GM23338 (cell line): ENCODE data around the gene GADD45GIP1. TPM values are rescaled to one million over a fixed set of nuclear protein-coding genes. Genes with fewer than 3 reads are reported as not detected.

Experiments used
- ATAC-seq: fragments of 200-7000 bp; cut with Tn5 transposase; 3 replicates; pipeline ENCODE4 v1.9.1; 2020
- DNase-seq: peaks from one replicate; pipeline ENCODE4 v3.0.0-alpha.2; 2015; ENCODE audit warnings: low spot score
- H2AFZ ChIP-seq: fragments of 200-600 bp; sonication (generic); 2 replicates; pipeline ENCODE4 v1.8.0; 2016; ENCODE audit warnings: antibody characterized with exemption, mild to moderate bottlenecking, moderate library complexity
- H3F3A ChIP-seq: fragments of 200-600 bp; sonication (generic); replicated peaks from 2 replicates; pipeline ENCODE4 v1.8.0; 2017; ENCODE audit warnings: antibody characterized with exemption, mixed run types, low read depth
- H3K27ac ChIP-seq: fragments of 200-600 bp; sonication (generic); 2 replicates; pipeline ENCODE4 v1.6.1; 2016; ENCODE audit warnings: low read depth
- H3K27me3 ChIP-seq: fragments of 200-600 bp; sonication (generic); 2 replicates; pipeline ENCODE4 v1.8.0; 2016; ENCODE audit warnings: mild to moderate bottlenecking, mixed run types, moderate library complexity; ENCODE audit not compliant: insufficient read depth
- H3K36me3 ChIP-seq: fragments of 200-600 bp; sonication (generic); 2 replicates; pipeline ENCODE4 v1.8.0; 2016; ENCODE audit warnings: mild to moderate bottlenecking; ENCODE audit not compliant: insufficient read depth
- H3K4me1 ChIP-seq: fragments of 200-600 bp; sonication (generic); 2 replicates; pipeline ENCODE4 v1.8.0; 2016; ENCODE audit warnings: mild to moderate bottlenecking, moderate library complexity; ENCODE audit not compliant: insufficient read depth
- H3K4me2 ChIP-seq: fragments of 200-600 bp; sonication (generic); 2 replicates; pipeline ENCODE4 v1.7.1; 2017; ENCODE audit warnings: mixed run types
- H3K4me3 ChIP-seq: fragments of 200-600 bp; sonication (generic); 2 replicates; pipeline ENCODE4 v1.6.1; 2016; ENCODE audit warnings: mixed run types
- H3K79me2 ChIP-seq: fragments of 200-600 bp; sonication (generic); replicated peaks from 2 replicates; pipeline ENCODE4 v1.8.0; 2017; ENCODE audit warnings: mild to moderate bottlenecking; ENCODE audit not compliant: insufficient read depth
- H3K9me2 ChIP-seq: fragments of 200-600 bp; sonication (generic); 2 replicates; pipeline ENCODE4 v1.8.0; 2017; ENCODE audit not compliant: insufficient read depth
- H4K20me1 ChIP-seq: fragments of 200-600 bp; sonication (generic); replicated peaks from 2 replicates; pipeline ENCODE4 v1.8.0; 2017; ENCODE audit warnings: mild to moderate bottlenecking; ENCODE audit not compliant: insufficient read depth
- H3K27ac Mint-ChIP-seq: 2 replicates; pipeline ENCODE4 v1.8.0; 2020; ENCODE audit warnings: inconsistent platforms, mild to moderate bottlenecking, moderate library complexity, mixed read lengths
- H3K27me3 Mint-ChIP-seq: 3 replicates; pipeline ENCODE4 v1.8.0; 2022; ENCODE audit warnings: low read depth, mild to moderate bottlenecking, moderate library complexity, mixed read lengths, inconsistent platforms; ENCODE audit not compliant: insufficient read depth, poor library complexity
- H3K36me3 Mint-ChIP-seq: 3 replicates; pipeline ENCODE4 v1.8.0; 2021; ENCODE audit warnings: low read depth, mild to moderate bottlenecking, inconsistent platforms, moderate library complexity, mixed read lengths
- H3K4me1 Mint-ChIP-seq: 3 replicates; pipeline ENCODE4 v1.8.0; 2020; ENCODE audit warnings: mild to moderate bottlenecking, inconsistent platforms, mixed read lengths
- H3K4me3 Mint-ChIP-seq: 3 replicates; pipeline ENCODE4 v1.8.0; 2021; ENCODE audit warnings: moderate library complexity, mild to moderate bottlenecking, inconsistent platforms, mixed read lengths
- H3K9me3 Mint-ChIP-seq: 3 replicates; pipeline ENCODE4 v1.8.0; 2020; ENCODE audit warnings: moderate library complexity, mild to moderate bottlenecking, inconsistent platforms, mixed read lengths
- CREB1 ChIP-seq: fragments of 250-450 bp; sonication (Bioruptor Pico); IDR thresholded peaks from 2 replicates; pipeline ENCODE4 v1.5.0; 2020; ENCODE audit warnings: low read depth, mild to moderate bottlenecking, moderate library complexity
- EZH2 ChIP-seq: fragments of 200-600 bp; sonication (generic); IDR thresholded peaks from one replicate; pipeline ENCODE4 v1.8.0; 2017; ENCODE audit warnings: antibody characterized with exemption, mild to moderate bottlenecking, low read depth; ENCODE audit not compliant: unreplicated experiment
- EZH2phosphoT487 ChIP-seq: fragments of 200-600 bp; sonication (generic); IDR thresholded peaks from one replicate; pipeline ENCODE4 v1.8.1; 2018; ENCODE audit warnings: antibody characterized with exemption; ENCODE audit not compliant: unreplicated experiment
- JUNB ChIP-seq: IDR thresholded peaks from one replicate; pipeline ENCODE4 v1.6.1; 2016; ENCODE audit warnings: antibody characterized with exemption; ENCODE audit not compliant: unreplicated experiment
- NANOG ChIP-seq: IDR thresholded peaks from 2 replicates; pipeline ENCODE4 v1.6.1; 2016; ENCODE audit warnings: antibody characterized with exemption, borderline replicate concordance
- POLR2AphosphoS5 ChIP-seq: IDR thresholded peaks from 2 replicates; pipeline ENCODE4 v1.6.1; 2016; ENCODE audit warnings: antibody characterized with exemption, low read depth
- STAT1 ChIP-seq: IDR thresholded peaks from one replicate; pipeline ENCODE4 v1.6.1; 2016; ENCODE audit warnings: antibody characterized with exemption; ENCODE audit not compliant: unreplicated experiment
- ZNF114 ChIP-seq: fragments of 250-450 bp; sonication (Bioruptor Pico); IDR thresholded peaks from 2 replicates; pipeline ENCODE4 v1.5.0; 2020; ENCODE audit warnings: mild to moderate bottlenecking, moderate library complexity
- ZNF331 ChIP-seq: fragments of 250-450 bp; sonication (Bioruptor Pico); IDR thresholded peaks from 2 replicates; pipeline ENCODE4 v1.5.0; 2020; ENCODE audit warnings: low read depth, mild to moderate bottlenecking, moderate library complexity
- polyA plus RNA-seq: library from polyadenylated mRNA; unstranded; fragments of >200 nt; fragmentation: Nextera tagmentation; extraction: Ambion mirVana; gene quantifications from 2 replicates; pipeline ENCODE4 v1.2.1, GENCODE V29; 2016
- total RNA-seq: library from RNA; depleted of rRNA; stranded (reverse); fragments of >200 nt; shearing (Covaris generic); gene quantifications from 2 replicates; pipeline ENCODE4 v1.2.3, GENCODE V29; 2014
- TF ChIP-seq, protein P1 (sequence below), 2 experiments: fragments of 200-600 bp in 1 of 2; sonication (generic) in 1 of 2; conservative IDR thresholded peaks; 2 replicates each; pipeline versions ENCODE4 v1.5.1 to v1.6.1; 2016 to 2017; ENCODE audit warnings: antibody characterized with exemption in 2 of 2, low read depth in 2 of 2, mild to moderate bottlenecking in 2 of 2, moderate library complexity in 1 of 2
- TF ChIP-seq, protein P2 (sequence below): IDR thresholded peaks from one replicate; pipeline ENCODE4 v1.6.1; 2018; ENCODE audit warnings: antibody characterized with exemption; ENCODE audit not compliant: unreplicated experiment

Gene GADD45GIP1
- total and polyA plus RNA-seq, 2 experiments from 2014 or later: 63.9 to 255 TPM

DNA sequence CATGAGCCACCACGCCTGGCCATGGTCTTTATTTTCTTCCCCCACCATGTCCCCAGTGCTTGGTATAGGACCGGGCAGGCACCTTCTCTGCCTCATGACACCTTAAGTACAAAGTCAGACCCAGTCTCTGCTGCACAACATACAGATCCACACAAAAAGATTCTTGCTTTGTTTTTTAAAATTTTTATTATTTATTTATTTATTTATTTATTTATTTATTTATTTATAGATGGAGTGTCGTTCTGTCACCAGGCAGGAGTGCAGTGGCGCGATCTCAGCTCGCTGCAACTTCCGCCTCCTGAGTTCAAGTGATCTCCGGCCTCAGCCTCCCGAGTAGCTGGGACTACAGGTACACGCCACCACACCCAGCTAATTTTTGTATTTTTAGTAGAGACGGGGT lies 35.7 kb upstream of the GADD45GIP1 start:
- TF ChIP-seq STAT1 (no peak), NANOG (no peak), JUNB (no peak), ZNF331 (CRISPR knock-in tag) (no peak), POLR2AphosphoS5 (no peak), CREB1 (CRISPR knock-in tag) (no peak)
- TF ChIP-seq, protein P1, sequence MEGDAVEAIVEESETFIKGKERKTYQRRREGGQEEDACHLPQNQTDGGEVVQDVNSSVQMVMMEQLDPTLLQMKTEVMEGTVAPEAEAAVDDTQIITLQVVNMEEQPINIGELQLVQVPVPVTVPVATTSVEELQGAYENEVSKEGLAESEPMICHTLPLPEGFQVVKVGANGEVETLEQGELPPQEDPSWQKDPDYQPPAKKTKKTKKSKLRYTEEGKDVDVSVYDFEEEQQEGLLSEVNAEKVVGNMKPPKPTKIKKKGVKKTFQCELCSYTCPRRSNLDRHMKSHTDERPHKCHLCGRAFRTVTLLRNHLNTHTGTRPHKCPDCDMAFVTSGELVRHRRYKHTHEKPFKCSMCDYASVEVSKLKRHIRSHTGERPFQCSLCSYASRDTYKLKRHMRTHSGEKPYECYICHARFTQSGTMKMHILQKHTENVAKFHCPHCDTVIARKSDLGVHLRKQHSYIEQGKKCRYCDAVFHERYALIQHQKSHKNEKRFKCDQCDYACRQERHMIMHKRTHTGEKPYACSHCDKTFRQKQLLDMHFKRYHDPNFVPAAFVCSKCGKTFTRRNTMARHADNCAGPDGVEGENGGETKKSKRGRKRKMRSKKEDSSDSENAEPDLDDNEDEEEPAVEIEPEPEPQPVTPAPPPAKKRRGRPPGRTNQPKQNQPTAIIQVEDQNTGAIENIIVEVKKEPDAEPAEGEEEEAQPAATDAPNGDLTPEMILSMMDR (conservative IDR thresholded peaks at IDR 0.05; ENCODE audit: low read depth in 2 of 2): no peak
- H3K4me1 Mint-ChIP-seq: peaks cover 7% of the 10 kb centered on the region
- no peak overlapping the region for H3K27ac Mint-ChIP-seq
- peaks cover 5% of the 10 kb centered on the region; the same call in 1 of the 3 replicates for H3K9me3 Mint-ChIP-seq
- H4K20me1 ChIP-seq: no peaks in the 10 kb centered on the region; the same call in 1 of the 2 replicates
- no peak overlapping the region for H3K27ac ChIP-seq
- no peaks in the 10 kb centered on the region; the same call in 1 of the 2 replicates for H3K4me1 ChIP-seq
- no peaks in the 10 kb centered on the region for H3K36me3 ChIP-seq
- ATAC-seq (no peak), DNase-seq (no peak)
- peaks cover 66% of the 10 kb centered on the region for H3K27me3 Mint-ChIP-seq
- no peaks in the 10 kb centered on the region for H3K79me2 ChIP-seq
- peaks cover 8% of the 10 kb centered on the region; the same call in 1 of the 2 replicates for H3F3A ChIP-seq
- no peak overlapping the region for H3K4me3 Mint-ChIP-seq
- peaks cover 4% of the 10 kb centered on the region; the same call in 2 of the 3 replicates for H3K36me3 Mint-ChIP-seq
- no peak overlapping the region for H3K4me3 ChIP-seq
- H3K27me3 ChIP-seq: peaks cover 67% of the 10 kb centered on the region
- no peak overlapping the region for H3K4me2 ChIP-seq
- no peak overlapping the region for H2AFZ ChIP-seq
- H3K9me2 ChIP-seq: no peaks in the 10 kb centered on the region

DNA sequence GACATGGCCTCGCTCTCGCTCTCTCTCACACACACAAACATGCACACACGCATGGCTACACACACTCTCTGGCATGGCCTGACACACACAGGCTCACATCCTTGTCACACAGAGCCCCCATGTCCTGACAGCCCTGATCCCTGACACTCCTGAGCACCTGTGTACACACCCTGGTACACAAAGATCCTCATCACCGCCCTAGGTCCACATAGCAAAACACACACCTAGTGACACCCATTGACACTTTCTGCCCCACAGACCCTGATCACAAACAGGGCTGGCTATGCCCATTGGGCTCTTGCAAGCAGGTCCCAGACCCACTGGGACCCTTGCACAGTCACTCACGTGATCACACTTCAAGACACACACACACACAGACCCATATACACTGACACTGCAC lies 34.3 kb upstream of the GADD45GIP1 start:
- Histone ChIP-seq H3K4me2 (no peak overlapping the region), H3K79me2 (no peaks in the 10 kb centered on the region), H3F3A (peaks cover 4% of the 10 kb centered on the region; the same call in 1 of the 2 replicates), H3K27ac (no peak overlapping the region), H2AFZ (no peak overlapping the region), H3K9me2 (no peaks in the 10 kb centered on the region), H3K27me3 (peaks cover 61% of the 10 kb centered on the region), H3K4me1 (no peaks in the 10 kb centered on the region; the same call in 1 of the 2 replicates), H3K4me3 (no peak overlapping the region), H3K36me3 (no peaks in the 10 kb centered on the region), H4K20me1 (no peaks in the 10 kb centered on the region; the same call in 1 of the 2 replicates)
- Mint-ChIP-seq H3K27ac (no peak overlapping the region), H3K4me3 (no peak overlapping the region; the same call in 2 of the 3 replicates), H3K36me3 (peaks cover 4% of the 10 kb centered on the region; the same call in 2 of the 3 replicates), H3K9me3 (peaks cover 5% of the 10 kb centered on the region; the same call in 1 of the 3 replicates), H3K4me1 (peaks cover 7% of the 10 kb centered on the region), H3K27me3 (peaks cover 56% of the 10 kb centered on the region)
- DNase-seq (no peak), ATAC-seq (no peak)
- TF ChIP-seq, protein P2, sequence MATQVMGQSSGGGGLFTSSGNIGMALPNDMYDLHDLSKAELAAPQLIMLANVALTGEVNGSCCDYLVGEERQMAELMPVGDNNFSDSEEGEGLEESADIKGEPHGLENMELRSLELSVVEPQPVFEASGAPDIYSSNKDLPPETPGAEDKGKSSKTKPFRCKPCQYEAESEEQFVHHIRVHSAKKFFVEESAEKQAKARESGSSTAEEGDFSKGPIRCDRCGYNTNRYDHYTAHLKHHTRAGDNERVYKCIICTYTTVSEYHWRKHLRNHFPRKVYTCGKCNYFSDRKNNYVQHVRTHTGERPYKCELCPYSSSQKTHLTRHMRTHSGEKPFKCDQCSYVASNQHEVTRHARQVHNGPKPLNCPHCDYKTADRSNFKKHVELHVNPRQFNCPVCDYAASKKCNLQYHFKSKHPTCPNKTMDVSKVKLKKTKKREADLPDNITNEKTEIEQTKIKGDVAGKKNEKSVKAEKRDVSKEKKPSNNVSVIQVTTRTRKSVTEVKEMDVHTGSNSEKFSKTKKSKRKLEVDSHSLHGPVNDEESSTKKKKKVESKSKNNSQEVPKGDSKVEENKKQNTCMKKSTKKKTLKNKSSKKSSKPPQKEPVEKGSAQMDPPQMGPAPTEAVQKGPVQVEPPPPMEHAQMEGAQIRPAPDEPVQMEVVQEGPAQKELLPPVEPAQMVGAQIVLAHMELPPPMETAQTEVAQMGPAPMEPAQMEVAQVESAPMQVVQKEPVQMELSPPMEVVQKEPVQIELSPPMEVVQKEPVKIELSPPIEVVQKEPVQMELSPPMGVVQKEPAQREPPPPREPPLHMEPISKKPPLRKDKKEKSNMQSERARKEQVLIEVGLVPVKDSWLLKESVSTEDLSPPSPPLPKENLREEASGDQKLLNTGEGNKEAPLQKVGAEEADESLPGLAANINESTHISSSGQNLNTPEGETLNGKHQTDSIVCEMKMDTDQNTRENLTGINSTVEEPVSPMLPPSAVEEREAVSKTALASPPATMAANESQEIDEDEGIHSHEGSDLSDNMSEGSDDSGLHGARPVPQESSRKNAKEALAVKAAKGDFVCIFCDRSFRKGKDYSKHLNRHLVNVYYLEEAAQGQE: no peak
- no peak for TF ChIP-seq CREB1 (CRISPR knock-in tag)
- TF ChIP-seq NANOG: no peak
- no peak for TF ChIP-seq EZH2phosphoT487
- TF ChIP-seq POLR2AphosphoS5: no peak
- TF ChIP-seq EZH2: no peak
- TF ChIP-seq ZNF114 (CRISPR knock-in tag): no peak
